Measurements from ENCODE around the gene GATA2. TPM values are rescaled to one million over a fixed set of nuclear protein-coding genes. Genes with fewer than 3 reads are reported as not detected.

GATA2 gene
- total and polyA plus RNA-seq, 4 donors: 2.1 to 39.5 (median 8.0) TPM

DNA sequence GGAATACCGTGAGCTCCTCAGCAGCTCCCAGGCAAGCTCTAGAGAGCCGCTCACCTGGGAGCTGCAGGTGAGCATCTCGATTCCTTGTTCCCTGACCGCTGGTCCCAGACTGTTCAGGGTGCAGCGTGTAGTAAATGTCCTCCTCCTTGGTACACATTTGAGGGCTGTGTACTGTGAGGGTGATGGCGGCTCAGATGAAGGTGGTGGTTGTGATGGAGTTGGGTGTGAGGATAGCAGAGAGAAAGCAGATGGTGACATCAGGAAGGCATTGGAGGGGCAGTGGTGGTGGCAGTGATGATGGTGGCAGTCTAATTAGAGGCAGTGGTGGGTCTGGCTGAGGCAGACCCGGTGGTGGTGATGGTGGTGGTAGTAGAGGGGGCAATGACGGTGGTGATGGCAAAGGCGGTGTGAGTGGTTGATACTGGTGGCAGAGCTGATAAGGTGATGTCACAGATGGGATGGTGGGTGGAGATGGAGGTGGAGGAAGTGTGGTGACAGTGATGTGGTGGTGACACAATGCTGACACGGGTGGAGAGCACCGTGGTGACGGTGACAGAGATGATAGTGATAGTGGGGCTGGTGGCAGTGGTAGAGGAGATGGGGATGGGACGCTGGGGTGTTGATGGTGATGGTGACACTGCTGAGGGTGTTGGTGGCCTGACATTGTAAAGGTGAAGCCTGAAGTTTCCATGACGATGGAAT, 26.0 kb downstream of the GATA2 start, which contains the start of gene DNAJB8:
Gene DNAJB8, minus strand, starts transcription at position 51 of the 702 bp plus-strand sequence. CDS start 3,645 bp downstream, outside the sequence.
- 88% methylated on average over 14 of the region's 14 CpGs for WGBS, 2 donors
- no peak within 1 kb of the TSS for H3K27ac ChIP-seq (ENCODE audit: low read depth in 1 of 2, low read length in 2 of 2)
- no peaks in the 10 kb centered on the region for H3K4me1 ChIP-seq (ENCODE audit: control insufficient read depth in 1 of 2, insufficient read depth in 2 of 2, low read length in 2 of 2)
- intact Hi-C loops (cut with DNase I): no loop called here
- DNase-seq: no peak
- ATAC-seq (ENCODE audit: low FRiP score): no peak
- no peaks in the 10 kb centered on the region for H3K27me3 ChIP-seq (ENCODE audit: control insufficient read depth in 1 of 2, insufficient read depth in 2 of 2, low read length in 1 of 2)
- no peaks in the 10 kb centered on the region for H3K9me3 ChIP-seq (ENCODE audit: control insufficient read depth, low read length)
- H3K36me3 ChIP-seq (ENCODE audit: control insufficient read depth in 1 of 2, insufficient read depth in 2 of 2, low read length in 1 of 2): no peaks in the 10 kb centered on the region
- H3K4me3 ChIP-seq (ENCODE audit: low read length in 2 of 2): no peak within 1 kb of the TSS

DNA sequence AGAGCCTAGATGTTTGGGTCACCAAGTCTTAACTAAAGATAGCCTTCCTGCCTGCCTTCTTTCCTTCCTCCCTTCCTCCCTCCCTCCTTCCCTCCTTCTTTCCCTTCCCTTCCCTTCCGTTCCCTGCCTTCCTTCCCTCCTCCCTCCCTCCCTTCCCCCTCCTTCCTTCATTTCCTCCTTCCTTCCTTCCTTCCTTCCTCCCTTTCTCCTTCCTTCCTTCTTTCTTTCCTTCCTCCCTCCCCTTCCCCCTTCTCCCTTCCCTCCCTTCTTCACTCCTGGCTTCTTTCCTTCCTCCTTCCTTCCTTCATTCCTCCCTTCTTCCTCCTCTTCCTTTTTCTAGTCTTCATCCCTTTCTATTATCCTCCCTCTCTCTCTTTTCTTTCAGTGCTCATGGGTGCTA, 28.3 kb downstream of the GATA2 start:
- WGBS, 2 donors: 24 to 32% methylated on average over 1 of the region's 1 CpG
- DNase-seq (no peak), ATAC-seq (ENCODE audit: low FRiP score) (no peak)
- Histone ChIP-seq H3K4me3 (ENCODE audit: low read length in 2 of 2) (no peak overlapping the region), H3K27ac (ENCODE audit: low read depth in 1 of 2, low read length in 2 of 2) (no peak overlapping the region), H3K4me1 (ENCODE audit: control insufficient read depth in 1 of 2, insufficient read depth in 2 of 2, low read length in 2 of 2) (no peaks in the 10 kb centered on the region), H3K36me3 (ENCODE audit: control insufficient read depth in 1 of 2, insufficient read depth in 2 of 2, low read length in 1 of 2) (no peaks in the 10 kb centered on the region), H3K9me3 (ENCODE audit: control insufficient read depth, low read length) (no peaks in the 10 kb centered on the region), H3K27me3 (ENCODE audit: control insufficient read depth in 1 of 2, insufficient read depth in 2 of 2, low read length in 1 of 2) (no peaks in the 10 kb centered on the region)
- intact Hi-C loops (cut with DNase I): no loop called here

DNA sequence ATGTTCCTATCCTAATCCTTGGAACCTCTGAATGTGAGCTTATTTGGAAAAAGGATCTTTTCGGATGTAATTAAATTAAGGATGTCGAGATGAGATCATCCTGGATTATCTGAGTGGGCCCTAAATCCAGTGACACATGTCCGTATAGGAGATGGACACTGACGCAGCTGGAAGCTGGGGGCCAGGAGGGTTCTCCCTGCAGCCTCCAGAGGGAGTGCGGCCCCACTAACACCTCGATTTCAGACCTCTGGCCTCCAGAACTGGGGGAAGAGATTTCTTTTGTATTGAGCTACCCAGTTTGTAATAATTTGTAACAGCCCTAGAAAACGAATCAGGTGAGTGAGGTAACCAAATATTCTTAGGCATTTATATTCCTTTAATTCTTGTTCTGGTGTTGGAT, 28.8 kb downstream of the GATA2 start:
- Histone ChIP-seq H3K27me3 (ENCODE audit: control insufficient read depth in 1 of 2, insufficient read depth in 2 of 2, low read length in 1 of 2) (no peaks in the 10 kb centered on the region), H3K9me3 (ENCODE audit: control insufficient read depth, low read length) (no peaks in the 10 kb centered on the region), H3K4me1 (ENCODE audit: control insufficient read depth in 1 of 2, insufficient read depth in 2 of 2, low read length in 2 of 2) (no peaks in the 10 kb centered on the region), H3K27ac (ENCODE audit: low read depth in 1 of 2, low read length in 2 of 2) (no peak overlapping the region), H3K36me3 (ENCODE audit: control insufficient read depth in 1 of 2, insufficient read depth in 2 of 2, low read length in 1 of 2) (no peaks in the 10 kb centered on the region), H3K4me3 (ENCODE audit: low read length in 2 of 2) (no peak overlapping the region)
- ATAC-seq (ENCODE audit: low FRiP score): no peak
- intact Hi-C loops (cut with DNase I): no loop called here
- no peak for DNase-seq
- WGBS, 2 donors: 76 to 77% methylated on average over 7 of the region's 7 CpGs

DNA sequence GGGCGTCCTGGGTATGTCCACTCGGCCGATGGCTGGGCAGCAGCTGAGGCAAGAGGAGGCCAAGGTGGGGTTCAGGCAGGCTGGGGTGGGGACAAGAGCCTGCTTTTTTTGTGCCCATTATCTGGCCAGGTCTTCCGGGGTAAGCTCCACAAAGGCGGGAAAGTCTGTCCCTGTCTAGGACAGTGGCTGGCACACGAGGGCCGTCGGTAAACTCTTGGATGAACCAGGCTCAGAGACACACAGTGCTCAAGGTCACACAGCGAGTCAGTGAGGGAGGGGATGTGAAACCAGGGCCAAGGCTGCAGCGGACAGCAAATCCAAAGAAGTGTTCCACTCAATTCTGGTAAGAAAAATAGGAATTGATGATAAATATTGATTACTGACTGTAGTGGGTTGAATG, 29.2 kb downstream of the GATA2 start:
- Histone ChIP-seq H3K4me1 (ENCODE audit: control insufficient read depth in 1 of 2, insufficient read depth in 2 of 2, low read length in 2 of 2) (no peaks in the 10 kb centered on the region), H3K9me3 (ENCODE audit: control insufficient read depth, low read length) (no peaks in the 10 kb centered on the region), H3K27ac (ENCODE audit: low read depth in 1 of 2, low read length in 2 of 2) (no peak overlapping the region), H3K36me3 (ENCODE audit: control insufficient read depth in 1 of 2, insufficient read depth in 2 of 2, low read length in 1 of 2) (no peaks in the 10 kb centered on the region), H3K27me3 (ENCODE audit: control insufficient read depth in 1 of 2, insufficient read depth in 2 of 2, low read length in 1 of 2) (no peaks in the 10 kb centered on the region), H3K4me3 (ENCODE audit: low read length in 2 of 2) (no peak overlapping the region)
- no peak for DNase-seq
- 88 to 91% methylated on average over 10 of the region's 10 CpGs for WGBS, 2 donors
- intact Hi-C loops (cut with DNase I): no loop called here
- ATAC-seq (ENCODE audit: low FRiP score): no peak

DNA sequence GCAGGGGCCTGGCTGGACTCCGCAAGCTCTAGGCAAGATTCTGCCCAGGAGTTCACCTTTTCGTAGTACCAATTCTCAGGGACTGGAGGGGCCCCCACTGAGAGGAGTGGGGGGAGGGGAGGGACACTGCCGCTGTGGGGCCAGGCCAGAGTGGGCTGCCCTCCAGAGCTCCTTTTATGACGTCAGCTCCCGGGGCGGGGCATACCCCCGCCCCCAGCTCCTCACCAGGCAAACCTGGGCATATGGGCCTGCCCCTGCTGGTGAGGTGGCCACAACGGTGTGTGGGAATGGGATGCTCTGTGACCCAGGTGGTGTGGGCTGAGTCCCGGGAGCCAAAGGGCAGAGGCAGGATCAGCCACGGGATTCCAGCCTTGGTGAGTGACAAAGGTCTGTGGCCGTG, 29.6 kb downstream of the GATA2 start:
- intact Hi-C loops (cut with DNase I): no loop called here
- Histone ChIP-seq H3K27ac (ENCODE audit: low read depth in 1 of 2, low read length in 2 of 2) (no peak overlapping the region), H3K36me3 (ENCODE audit: control insufficient read depth in 1 of 2, insufficient read depth in 2 of 2, low read length in 1 of 2) (no peaks in the 10 kb centered on the region), H3K4me3 (ENCODE audit: low read length in 2 of 2) (no peak overlapping the region), H3K9me3 (ENCODE audit: control insufficient read depth, low read length) (no peaks in the 10 kb centered on the region), H3K27me3 (ENCODE audit: control insufficient read depth in 1 of 2, insufficient read depth in 2 of 2, low read length in 1 of 2) (no peaks in the 10 kb centered on the region), H3K4me1 (ENCODE audit: control insufficient read depth in 1 of 2, insufficient read depth in 2 of 2, low read length in 2 of 2) (no peaks in the 10 kb centered on the region)
- WGBS, 2 donors: 66 to 70% methylated on average over 11 of the region's 11 CpGs
- ATAC-seq (ENCODE audit: low FRiP score) (no peak), DNase-seq (no peak)

DNA sequence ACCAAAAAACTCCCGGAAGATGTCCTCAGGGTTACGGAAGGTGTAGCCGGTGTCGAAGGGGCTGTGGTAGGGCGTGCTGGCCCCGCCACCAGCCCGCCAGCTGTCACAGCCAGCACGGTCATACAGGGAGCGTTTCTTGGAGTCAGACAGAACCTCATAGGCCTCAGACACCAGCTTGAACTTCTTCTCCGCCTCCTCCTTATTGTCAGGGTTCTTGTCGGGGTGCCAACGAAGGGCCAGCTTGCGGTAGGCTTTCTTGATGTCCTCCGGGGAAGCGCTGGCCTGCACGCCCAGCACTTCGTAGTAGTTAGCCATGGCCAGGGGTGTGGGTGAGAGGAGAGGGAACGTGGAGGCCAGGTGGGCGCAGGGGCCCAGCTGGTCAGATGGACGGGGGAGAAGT, 30.1 kb downstream of the GATA2 start:
- Histone ChIP-seq H3K4me3 (ENCODE audit: low read length in 2 of 2) (no peak overlapping the region), H3K9me3 (ENCODE audit: control insufficient read depth, low read length) (no peaks in the 10 kb centered on the region), H3K4me1 (ENCODE audit: control insufficient read depth in 1 of 2, insufficient read depth in 2 of 2, low read length in 2 of 2) (no peaks in the 10 kb centered on the region), H3K27me3 (ENCODE audit: control insufficient read depth in 1 of 2, insufficient read depth in 2 of 2, low read length in 1 of 2) (no peaks in the 10 kb centered on the region), H3K36me3 (ENCODE audit: control insufficient read depth in 1 of 2, insufficient read depth in 2 of 2, low read length in 1 of 2) (no peaks in the 10 kb centered on the region), H3K27ac (ENCODE audit: low read depth in 1 of 2, low read length in 2 of 2) (no peak overlapping the region)
- DNase-seq (no peak), ATAC-seq (ENCODE audit: low FRiP score) (no peak)
- intact Hi-C loops (cut with DNase I): no loop called here
- WGBS, 2 donors: 93 to 95% methylated on average over 20 of the region's 20 CpGs

DNA sequence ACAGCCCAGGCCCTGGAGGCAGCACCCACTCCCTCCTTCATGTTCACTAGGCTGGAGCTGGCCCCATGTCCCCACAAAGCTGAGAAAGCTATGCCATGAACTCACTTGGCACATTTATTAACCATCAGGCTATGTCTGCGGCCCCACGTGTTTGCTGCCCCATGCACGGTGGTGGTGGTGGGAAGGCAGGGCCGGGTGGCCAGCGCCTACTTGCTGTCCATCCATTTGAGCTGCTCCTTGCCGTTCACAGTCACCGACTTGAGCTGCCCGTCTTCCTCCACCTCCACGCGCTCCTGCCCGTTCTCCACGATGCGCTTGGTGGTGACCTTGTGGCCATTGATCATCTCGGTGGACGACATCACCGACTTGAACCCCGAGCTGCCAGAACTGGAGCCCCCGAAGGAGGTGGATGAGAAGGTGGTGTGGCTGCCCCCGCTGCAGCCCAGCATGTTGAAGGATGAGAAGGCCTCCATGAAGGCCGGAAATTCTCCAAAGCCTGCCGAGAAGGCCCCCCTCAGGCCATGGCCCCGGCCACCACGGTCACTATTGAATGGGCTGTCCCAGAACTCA, 30.6 kb downstream of the GATA2 start:
- ATAC-seq (ENCODE audit: low FRiP score): no peak
- no peaks in the 10 kb centered on the region for H3K4me1 ChIP-seq (ENCODE audit: control insufficient read depth in 1 of 2, insufficient read depth in 2 of 2, low read length in 2 of 2)
- no peaks in the 10 kb centered on the region for H3K27me3 ChIP-seq (ENCODE audit: control insufficient read depth in 1 of 2, insufficient read depth in 2 of 2, low read length in 1 of 2)
- H3K9me3 ChIP-seq (ENCODE audit: control insufficient read depth, low read length): no peaks in the 10 kb centered on the region
- DNase-seq: no peak
- H3K36me3 ChIP-seq (ENCODE audit: control insufficient read depth in 1 of 2, insufficient read depth in 2 of 2, low read length in 1 of 2): no peaks in the 10 kb centered on the region
- no peak overlapping the region for H3K27ac ChIP-seq (ENCODE audit: low read depth in 1 of 2, low read length in 2 of 2)
- H3K4me3 ChIP-seq (ENCODE audit: low read length in 2 of 2): no peak overlapping the region
- 94% methylated on average over 23 of the region's 23 CpGs for WGBS, 2 donors
- intact Hi-C loops (cut with DNase I): no loop called here

DNA sequence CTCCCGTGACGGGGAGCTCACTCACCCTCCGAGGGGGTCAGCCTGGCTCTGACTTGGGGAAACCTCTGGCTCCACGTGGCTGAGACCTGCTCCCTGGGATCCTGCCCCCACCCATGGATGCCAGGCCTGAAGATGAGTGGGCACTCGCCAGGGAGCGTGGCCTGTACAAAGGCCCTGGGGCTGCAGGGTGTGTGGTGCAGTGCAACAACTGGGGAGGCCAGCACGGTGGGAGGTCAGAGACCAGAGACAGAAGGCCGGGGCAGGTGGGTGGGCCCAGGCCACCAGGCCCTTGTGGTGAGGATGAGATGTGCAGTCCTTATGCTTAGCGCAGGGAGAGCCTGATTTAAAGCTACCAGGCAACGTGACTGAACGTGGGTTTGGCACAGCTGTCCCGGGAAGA, 31.3 kb downstream of the GATA2 start:
- 83 to 85% methylated on average over 12 of the region's 12 CpGs for WGBS, 2 donors
- ATAC-seq (ENCODE audit: low FRiP score): no peak

DNA sequence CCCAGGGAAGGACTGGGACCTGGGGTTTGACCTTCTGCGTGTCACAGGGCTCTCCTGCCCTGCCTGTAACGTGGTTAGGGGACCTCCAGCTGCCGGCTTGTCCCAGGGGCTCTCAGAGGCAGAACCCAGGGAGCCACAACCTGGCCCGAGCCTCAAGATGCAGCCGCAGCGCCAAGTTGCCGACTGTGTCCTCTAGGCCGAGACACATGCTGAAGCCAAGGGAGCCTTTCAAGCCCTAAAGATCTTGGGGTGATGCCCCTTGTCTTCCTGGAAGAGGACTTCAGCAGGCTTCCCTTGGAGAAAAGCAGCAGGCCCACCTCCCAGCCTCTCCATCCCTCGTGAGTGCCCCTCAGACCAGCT, 33.6 kb downstream of the GATA2 start:
- H3K4me1 ChIP-seq (ENCODE audit: control insufficient read depth in 1 of 2, insufficient read depth in 2 of 2, low read length in 2 of 2): no peaks in the 10 kb centered on the region
- no peaks in the 10 kb centered on the region for H3K27me3 ChIP-seq (ENCODE audit: control insufficient read depth in 1 of 2, insufficient read depth in 2 of 2, low read length in 1 of 2)
- ATAC-seq (ENCODE audit: low FRiP score) (no peak), DNase-seq (no peak)
- H3K9me3 ChIP-seq (ENCODE audit: control insufficient read depth, low read length): no peaks in the 10 kb centered on the region
- intact Hi-C loops (cut with DNase I): no loop called here
- no peak overlapping the region for H3K4me3 ChIP-seq (ENCODE audit: low read length in 2 of 2)
- no peaks in the 10 kb centered on the region for H3K36me3 ChIP-seq (ENCODE audit: control insufficient read depth in 1 of 2, insufficient read depth in 2 of 2, low read length in 1 of 2)
- no peak overlapping the region for H3K27ac ChIP-seq (ENCODE audit: low read depth in 1 of 2, low read length in 2 of 2)
- 92 to 94% methylated on average over 9 of the region's 9 CpGs for WGBS, 2 donors

More for the DNA sequence above, 31.3 kb downstream of the GATA2 start:
- Histone ChIP-seq H3K27me3 (ENCODE audit: control insufficient read depth in 1 of 2, insufficient read depth in 2 of 2, low read length in 1 of 2) (no peaks in the 10 kb centered on the region), H3K9me3 (ENCODE audit: control insufficient read depth, low read length) (no peaks in the 10 kb centered on the region), H3K27ac (ENCODE audit: low read depth in 1 of 2, low read length in 2 of 2) (no peak overlapping the region), H3K36me3 (ENCODE audit: control insufficient read depth in 1 of 2, insufficient read depth in 2 of 2, low read length in 1 of 2) (no peaks in the 10 kb centered on the region), H3K4me1 (ENCODE audit: control insufficient read depth in 1 of 2, insufficient read depth in 2 of 2, low read length in 2 of 2) (no peaks in the 10 kb centered on the region), H3K4me3 (ENCODE audit: low read length in 2 of 2) (no peak overlapping the region)
- DNase-seq: no peak
- intact Hi-C loops (cut with DNase I): no loop called here
